Skeletal muscle tissue (tissue), 4 donors: Measurements from ENCODE around the gene IMP3. TPM values are rescaled to one million over a fixed set of nuclear protein-coding genes. Genes with fewer than 3 reads are reported as not detected.

Source experiments
- H3K27ac ChIP-seq: one replicate; pipeline ENCODE4 v1.7.0; 2013; ENCODE audit warnings: mild to moderate bottlenecking, low read depth, low read length, inconsistent platforms
- H3K27me3 ChIP-seq, 3 donors: one replicate each; pipeline ENCODE4 v1.7.0; 2013; ENCODE audit warnings: low read length in 3 of 3; ENCODE audit not compliant: control insufficient read depth in 3 of 3, insufficient read depth in 3 of 3
- H3K36me3 ChIP-seq, 3 donors: one replicate each; pipeline ENCODE4 v1.7.0; 2013; ENCODE audit warnings: low read length in 3 of 3; ENCODE audit not compliant: control insufficient read depth in 3 of 3, insufficient read depth in 3 of 3
- H3K4me1 ChIP-seq, 3 donors: one replicate each; pipeline ENCODE4 v1.7.0; 2013; ENCODE audit warnings: low read length in 3 of 3, mild to moderate bottlenecking in 3 of 3; ENCODE audit not compliant: control insufficient read depth in 3 of 3, insufficient read depth in 3 of 3
- H3K4me3 ChIP-seq, 3 donors: one replicate each; pipeline ENCODE4 v1.7.0; 2013; ENCODE audit warnings: low read length in 3 of 3
- H3K9ac ChIP-seq, 3 donors: one replicate each; pipeline ENCODE4 v1.7.0; 2013; ENCODE audit warnings: low read length in 3 of 3, mild to moderate bottlenecking in 3 of 3, moderate library complexity in 2 of 3, low read depth in 1 of 3
- H3K9me3 ChIP-seq, 3 donors: one replicate each; pipeline ENCODE4 v1.7.0; 2013; ENCODE audit warnings: low read length in 3 of 3; ENCODE audit not compliant: control insufficient read depth in 3 of 3
- total RNA-seq: library from RNA; depleted of rRNA; stranded (reverse); fragments of >200 nt; gene quantifications from one replicate; pipeline ENCODE4 v1.2.3, GENCODE V29; 2014
- donor health status: Osteomylitis.

IMP3 gene
- total RNA-seq, 1 donor from 2014 or later, result 54.3 TPM

- H3K4me1 ChIP-seq, result peaks cover 28 to 31% (median 29%) of the 10 kb centered on the region in 3 donors
- H3K9ac ChIP-seq, result peak overlapping the region in 1 of 3 donors; percentile 40
- peaks cover 16 to 19% (median 16%) of the 10 kb centered on the region in 3 donors for H3K36me3 ChIP-seq
- H3K9me3 ChIP-seq, result no peaks in the 10 kb centered on the region
- H3K27me3 ChIP-seq, result peaks cover 0 to 6% (median 0%) of the 10 kb centered on the region in 3 donors
- H3K27ac ChIP-seq, result peak overlapping the region; percentile 66
- H3K4me3 ChIP-seq, result no peak overlapping the region
Measured at GRCh38 chr15:75661100-75661755, 21.2 kb upstream of the IMP3 start.

DNA sequence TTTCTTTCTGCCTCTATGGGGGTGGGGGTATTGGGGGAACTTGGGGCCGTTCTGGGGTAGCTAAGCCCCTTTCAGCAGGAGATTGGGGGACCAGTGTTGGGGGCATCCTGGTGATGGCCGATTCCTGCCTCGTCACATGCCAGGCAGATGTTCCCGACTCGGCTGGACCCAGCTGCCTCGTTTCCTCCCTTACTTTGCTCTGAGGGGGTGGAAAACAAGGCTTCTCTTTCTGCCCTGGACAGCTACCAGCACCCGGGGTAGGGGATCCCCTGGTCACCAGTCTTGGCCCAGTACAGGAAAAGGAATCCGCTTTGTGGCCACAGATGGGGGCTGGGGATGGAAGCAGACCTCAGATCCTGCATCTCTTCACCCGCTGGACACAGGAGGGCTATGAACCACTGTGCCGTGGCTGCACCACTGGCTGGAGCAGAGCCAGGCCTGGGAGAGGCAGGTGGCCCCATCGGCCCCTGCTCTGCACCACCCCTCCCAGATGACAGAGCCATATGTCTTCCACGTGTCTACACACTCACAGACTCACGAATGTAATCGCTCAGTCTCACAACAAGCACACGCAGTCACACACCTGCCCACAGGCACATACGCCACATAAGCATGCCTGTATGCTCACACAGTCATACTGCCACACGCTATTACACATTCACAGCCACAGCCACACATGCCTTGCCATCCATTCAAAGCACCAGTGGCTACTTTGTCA lies 20.1 kb upstream of the IMP3 start:
- Histone ChIP-seq H3K4me1 (peaks cover 28 to 32% (median 28%) of the 10 kb centered on the region in 3 donors), H3K9ac (peak overlapping the region in 1 of 3 donors; percentile 40), H3K4me3 (peak overlapping the region in 1 of 3 donors; percentile 13), H3K9me3 (no peaks in the 10 kb centered on the region), H3K27ac (peak overlapping the region; percentile 36), H3K27me3 (peaks cover 0 to 6% (median 0%) of the 10 kb centered on the region in 3 donors), H3K36me3 (peaks cover 16 to 21% (median 18%) of the 10 kb centered on the region in 3 donors)

- Histone ChIP-seq H3K9me3 (no peaks in the 10 kb centered on the region), H3K27ac (peak overlapping the region; percentile 36), H3K36me3 (peaks cover 16 to 23% (median 19%) of the 10 kb centered on the region in 3 donors), H3K27me3 (peaks cover 0 to 6% (median 0%) of the 10 kb centered on the region in 3 donors), H3K4me1 (peaks cover 32 to 40% (median 35%) of the 10 kb centered on the region in 3 donors), H3K4me3 (no peak overlapping the region), H3K9ac (peak overlapping the region in 1 of 3 donors; percentile 16)
Measured at GRCh38 chr15:75659141-75659771, 19.2 kb upstream of the IMP3 start.

DNA sequence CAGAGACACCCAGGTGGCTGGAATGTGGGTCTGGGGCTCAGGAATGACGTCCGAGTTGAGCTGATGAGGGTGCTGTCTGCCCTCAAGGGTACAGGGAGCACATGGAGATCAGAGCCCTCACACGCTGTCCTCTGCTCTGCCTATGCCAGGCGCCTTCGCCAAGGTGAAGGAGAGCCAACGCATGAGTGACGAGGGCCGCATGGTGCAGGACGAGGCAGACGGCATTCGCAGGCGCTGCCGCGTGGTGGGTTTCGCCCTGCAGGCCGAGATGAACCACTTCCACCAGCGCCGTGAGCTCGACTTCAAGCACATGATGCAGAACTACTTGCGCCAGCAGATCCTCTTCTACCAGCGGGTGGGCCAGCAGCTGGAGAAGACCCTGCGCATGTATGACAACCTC lies 16.8 kb upstream of the IMP3 start:
- peaks cover 0 to 6% (median 0%) of the 10 kb centered on the region in 3 donors for H3K27me3 ChIP-seq
- no peak overlapping the region for H3K9ac ChIP-seq
- no peak overlapping the region for H3K27ac ChIP-seq
- no peak overlapping the region for H3K4me3 ChIP-seq
- H3K9me3 ChIP-seq, result no peaks in the 10 kb centered on the region
- peaks cover 16 to 22% (median 17%) of the 10 kb centered on the region in 3 donors for H3K36me3 ChIP-seq
- peaks cover 51 to 55% (median 54%) of the 10 kb centered on the region in 3 donors for H3K4me1 ChIP-seq

- Histone ChIP-seq H3K9me3 (no peaks in the 10 kb centered on the region), H3K4me1 (peaks cover 52 to 57% (median 54%) of the 10 kb centered on the region in 3 donors), H3K9ac (no peak overlapping the region), H3K4me3 (no peak overlapping the region), H3K27ac (no peak overlapping the region), H3K36me3 (peaks cover 16 to 22% (median 17%) of the 10 kb centered on the region in 3 donors), H3K27me3 (peaks cover 0 to 6% (median 0%) of the 10 kb centered on the region in 3 donors)
Measured at GRCh38 chr15:75656331-75656730, 16.3 kb upstream of the IMP3 start.

DNA sequence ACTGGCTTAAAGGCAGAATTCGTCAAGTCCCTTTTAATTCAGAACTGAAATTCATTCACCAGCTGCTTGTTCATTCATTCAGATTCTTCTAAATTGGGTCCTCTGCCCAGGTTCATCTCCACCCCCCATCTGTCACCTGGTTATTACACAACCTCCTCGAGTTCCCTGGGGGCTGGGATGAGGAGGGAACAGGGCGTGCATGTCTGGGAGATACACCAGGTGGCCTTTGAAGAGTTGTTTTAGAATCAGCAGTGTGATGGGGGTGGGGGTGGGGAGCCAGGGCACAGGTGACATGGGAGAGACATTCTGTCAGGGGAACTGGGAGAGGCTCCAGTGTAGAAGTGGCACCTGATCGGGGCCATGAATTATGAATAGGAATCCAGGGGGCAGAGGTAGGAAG lies 15.9 kb upstream of the IMP3 start:
- Histone ChIP-seq H3K27ac (no peak overlapping the region), H3K4me3 (no peak overlapping the region), H3K36me3 (peaks cover 16 to 22% (median 17%) of the 10 kb centered on the region in 3 donors), H3K4me1 (peaks cover 56 to 58% (median 57%) of the 10 kb centered on the region in 3 donors), H3K27me3 (peaks cover 0 to 6% (median 0%) of the 10 kb centered on the region in 3 donors), H3K9me3 (no peaks in the 10 kb centered on the region), H3K9ac (no peak overlapping the region)

GRCh38 chr15:75654201-75654907 lies 14.3 kb upstream of the IMP3 start:
- no peaks in the 10 kb centered on the region for H3K27me3 ChIP-seq
- peaks cover 11 to 23% (median 20%) of the 10 kb centered on the region in 3 donors for H3K36me3 ChIP-seq
- H3K9me3 ChIP-seq, result no peaks in the 10 kb centered on the region
- peaks cover 58 to 60% (median 59%) of the 10 kb centered on the region in 3 donors for H3K4me1 ChIP-seq
- H3K27ac ChIP-seq, result no peak overlapping the region
- H3K4me3 ChIP-seq, result no peak overlapping the region
- no peak overlapping the region for H3K9ac ChIP-seq

- Histone ChIP-seq H3K4me3 (peak overlapping the region in 1 of 3 donors; percentile 48), H3K9ac (peak overlapping the region in 2 of 3 donors; percentile 61 to 64), H3K4me1 (peaks cover 57 to 62% (median 58%) of the 10 kb centered on the region in 3 donors), H3K9me3 (no peaks in the 10 kb centered on the region), H3K27me3 (no peaks in the 10 kb centered on the region), H3K36me3 (peaks cover 11 to 23% (median 20%) of the 10 kb centered on the region in 3 donors), H3K27ac (no peak overlapping the region)
Measured at GRCh38 chr15:75653347-75653913, 13.4 kb upstream of the IMP3 start.
